ENCODE results near the gene CNN1. TPM values are rescaled to one million over a fixed set of nuclear protein-coding genes. Genes with fewer than 3 reads are reported as not detected.
A peak's percentile ranks its signal among the peaks of the same experiment; 100 is the strongest.

The CNN1 gene
- total RNA-seq (2011; cell fraction: chromatin; rRNA removed; ENCODE audit: low replicate concordance): 1.7 and 4.4 TPM in 2 replicates
- 1.6 and 3.8 TPM in 2 replicates for total RNA-seq (2011; cell fraction: nucleolus; rRNA removed)
- 3.5 and 5.3 TPM in 2 replicates for total RNA-seq (2011; cell fraction: nucleoplasm; rRNA removed)
- 9.1 and 10.1 TPM in 2 replicates for total RNA-seq (2014; rRNA removed)
- total RNA-seq (2014; rRNA removed; fragmentation: Illumina TruSeq; extraction: Trizol): 3.7 and 4.9 TPM in 2 replicates
- total RNA-seq (2015; rRNA removed; fragmentation: Illumina TruSeq; extraction: Trizol): 3.4 and 3.5 TPM in 2 replicates
- 5.8 and 6.1 TPM in 2 replicates for total RNA-seq (2021)
- 8.4 and 10.6 TPM in 2 replicates for polyA plus RNA-seq (2011; rRNA removed)
- 15.3 and 31.5 TPM in 2 replicates for polyA plus RNA-seq (2011; cell fraction: cytosol; rRNA removed)
- polyA plus RNA-seq (2011; cell fraction: nucleus; rRNA removed): 5.2 and 8.0 TPM in 2 replicates
- polyA plus RNA-seq (2012): 4.4 and 6.5 TPM in 2 replicates
- polyA plus RNA-seq (2014; fragmentation: Illumina TruSeq; extraction: Trizol): 5.2 and 6.9 TPM in 2 replicates
- under 1 TPM; 0.23 to 0.32 TPM for polyA plus RNA-seq (2014; fragmentation: Nextera tagmentation; extraction: Ambion mirVana)
- 5.7 and 7.0 TPM in 2 replicates for polyA plus RNA-seq (2014; rRNA removed)
- 12.1 and 16.9 TPM in 2 replicates for polyA minus RNA-seq (2011; rRNA and poly(A)+ RNA removed)
- polyA minus RNA-seq (2011; cell fraction: cytosol; rRNA and poly(A)+ RNA removed): 5.6 and 8.2 TPM in 2 replicates
- 1.2 and 2.8 TPM in 2 replicates for polyA minus RNA-seq (2011; cell fraction: nucleus; rRNA and poly(A)+ RNA removed)
- Bru-seq, nascent RNA: percentile 46 among the genes with signal in this experiment
- BruChase-seq, experiment 1, labeled RNA remaining after a 2-hour chase: percentile 38 among the genes with signal in this experiment
- BruChase-seq, experiment 2, labeled RNA remaining after a 6-hour chase: percentile 45 among the genes with signal in this experiment
- long read RNA-seq, experiment 1, transcript CNN1-201 (7 exons, 1,633 nt): major isoform, 9 of 20 reads
- long read RNA-seq, experiment 1, partial matches to known transcripts: 0 of 20 reads
- long read RNA-seq, experiment 1, other reads (novel, unspliced or antisense): 11 of 20 reads
- long read RNA-seq, experiment 2, partial matches to known transcripts: 0 of 7 reads
- long read RNA-seq, experiment 2, other reads (novel, unspliced or antisense): 3 of 7 reads
- long read RNA-seq, experiment 3, partial matches to known transcripts: 0 of 2 reads
- long read RNA-seq, experiment 3, other reads (novel, unspliced or antisense): 0 of 2 reads

- ChIA-PET CTCF (ENCODE audit: low intra/inter-chr PET ratio) (no interaction called here), POLR2A (interaction anchor here (0.6 to 1.2 kb wide), 7 partner anchors 9 to 1123 kb away, joined by 3 to 7 read pairs (median 3); partner anchors contain the start of genes ECSIT and ELOF1)
- no TSS peak for BruUV-seq (replicated peaks)
- no peak for FAIRE-seq
- in situ Hi-C loops (cut with MboI) (no loop called here), intact Hi-C loops (cut with micrococcal nuclease) (loop anchor here (5.0 kb wide), 1 partner anchor 41 kb away; no protein-coding TSS in a partner anchor)
- Histone ChIP-seq H4K20me1 (replicated peaks; ENCODE audit: control insufficient read depth, insufficient read depth, low read length) (no peaks in the 10 kb centered on the region), H3K9me1 (ENCODE audit: control insufficient read depth, insufficient read depth, low read length) (no peaks in the 10 kb centered on the region), H3K9me3 (replicated peaks; ENCODE audit: control insufficient read depth, insufficient read depth, low read depth, low read length) (no peaks in the 10 kb centered on the region), H3K4me1 (replicated peaks in 1 of 2; ENCODE audit: control insufficient read depth in 2 of 2, insufficient read depth in 2 of 2, low read length in 2 of 2) (peaks cover 30 to 49% of the 10 kb centered on the region in 2 experiments; a peak in 4 of 5 replicates), H3K9ac (ENCODE audit: insufficient read depth in 1 of 2, low read depth in 2 of 2, low read length in 2 of 2) (peak within 1 kb of the TSS; percentile 48 to 88), H3K27me3 (ENCODE audit: control insufficient read depth in 2 of 2, insufficient read depth in 2 of 2, low read length in 2 of 2) (no peaks in the 10 kb centered on the region), H3K36me3 (ENCODE audit: control insufficient read depth, insufficient read depth, low read length) (no peaks in the 10 kb centered on the region), H3K79me2 (ENCODE audit: control insufficient read depth, insufficient read depth, low read length) (no peaks in the 10 kb centered on the region), H2AFZ (ENCODE audit: low read depth, low read length) (peak within 1 kb of the TSS; percentile 66), H3K4me2 (ENCODE audit: insufficient read depth, low read length) (peak within 1 kb of the TSS; percentile 70), H3K27ac (ENCODE audit: extremely low read depth, low read depth, low read length) (peak within 1 kb of the TSS; percentile 36), H3K4me3 (peak within 1 kb of the TSS; percentile 31; the same call in 1 of the 2 replicates)
- WGBS (ENCODE audit: insufficient coverage, low coverage, missing lambda C conversion rate): 27% methylated on average over 20 of the region's 21 CpGs
- DNase-seq (ENCODE audit: extremely low read depth in 1 of 4, low spot score in 3 of 4): peak; percentile 78 to 83 (median 80)
- ATAC-seq: peak; percentile 64
- TF ChIP-seq ATF7 (IDR thresholded peaks at IDR 0.05): peak; percentile 94
- TF ChIP-seq POLR2A (conservative IDR thresholded peaks at IDR 0.05): peak; percentile 53
- peak; percentile 99 for TF ChIP-seq BCOR (IDR thresholded peaks at IDR 0.05)
- peak; percentile 55; the same call in 1 of the 2 replicates for TF ChIP-seq PHF8 (IDR thresholded peaks at IDR 0.05; ENCODE audit: borderline replicate concordance, low read length)
- TF ChIP-seq ATF3 (IDR thresholded peaks at IDR 0.05): peak; percentile 85
- TF ChIP-seq ATF3 (CRISPR knock-in tag; conservative IDR thresholded peaks at IDR 0.05): no peak
- TF ChIP-seq GTF2E2 (tag; IDR thresholded peaks at IDR 0.05): no peak
- peak; percentile 92 to 97 for TF ChIP-seq KDM1A (IDR thresholded peaks at IDR 0.05)
- TF ChIP-seq RNF2 (IDR thresholded peaks at IDR 0.05): no peak
- TF ChIP-seq, protein P1, sequence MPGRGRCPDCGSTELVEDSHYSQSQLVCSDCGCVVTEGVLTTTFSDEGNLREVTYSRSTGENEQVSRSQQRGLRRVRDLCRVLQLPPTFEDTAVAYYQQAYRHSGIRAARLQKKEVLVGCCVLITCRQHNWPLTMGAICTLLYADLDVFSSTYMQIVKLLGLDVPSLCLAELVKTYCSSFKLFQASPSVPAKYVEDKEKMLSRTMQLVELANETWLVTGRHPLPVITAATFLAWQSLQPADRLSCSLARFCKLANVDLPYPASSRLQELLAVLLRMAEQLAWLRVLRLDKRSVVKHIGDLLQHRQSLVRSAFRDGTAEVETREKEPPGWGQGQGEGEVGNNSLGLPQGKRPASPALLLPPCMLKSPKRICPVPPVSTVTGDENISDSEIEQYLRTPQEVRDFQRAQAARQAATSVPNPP (IDR thresholded peaks at IDR 0.05; ENCODE audit: borderline replicate concordance, insufficient read depth, insufficient read length): no peak
- no peak for TF ChIP-seq SIN3B (IDR thresholded peaks at IDR 0.05; ENCODE audit: low read depth)
- TF ChIP-seq HSF4 (CRISPR knock-in tag; IDR thresholded peaks at IDR 0.05; ENCODE audit: borderline replicate concordance): no peak
- TF ChIP-seq NEUROD1 (IDR thresholded peaks at IDR 0.05; ENCODE audit: borderline replicate concordance, low read depth, low read length, partially characterized antibody): no peak
- peak; percentile 37; the same call in 1 of the 2 replicates for TF ChIP-seq LCOR (CRISPR knock-in tag; IDR thresholded peaks at IDR 0.05)
- TF ChIP-seq, protein P2, sequence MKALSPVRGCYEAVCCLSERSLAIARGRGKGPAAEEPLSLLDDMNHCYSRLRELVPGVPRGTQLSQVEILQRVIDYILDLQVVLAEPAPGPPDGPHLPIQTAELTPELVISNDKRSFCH (CRISPR knock-in tag; IDR thresholded peaks at IDR 0.05): no peak
- TF ChIP-seq, protein P2 (tag; IDR thresholded peaks at IDR 0.05): no peak
Observed at GRCh38 chr19:11538232-11539036, at the start of gene CNN1. Gene CNN1 (plus strand): TSS chr19:11538851. CDS start chr19:11538928, 77 bp downstream.
